A549 treated with CORT108297 at 1 μM for 4 hours (cell line): ENCODE measurements around the gene TRPM6. TPM values are rescaled to one million over a fixed set of nuclear protein-coding genes. Genes with fewer than 3 reads are reported as not detected.

Experiments used
- total RNA-seq: library from RNA; stranded (reverse); fragments of 200-300 nt; extraction: Qiagen RNA extraction; gene quantifications from 5 replicates; pipeline ENCODE4 v1.2.3, GENCODE V29; 2022

Gene TRPM6, protein sequence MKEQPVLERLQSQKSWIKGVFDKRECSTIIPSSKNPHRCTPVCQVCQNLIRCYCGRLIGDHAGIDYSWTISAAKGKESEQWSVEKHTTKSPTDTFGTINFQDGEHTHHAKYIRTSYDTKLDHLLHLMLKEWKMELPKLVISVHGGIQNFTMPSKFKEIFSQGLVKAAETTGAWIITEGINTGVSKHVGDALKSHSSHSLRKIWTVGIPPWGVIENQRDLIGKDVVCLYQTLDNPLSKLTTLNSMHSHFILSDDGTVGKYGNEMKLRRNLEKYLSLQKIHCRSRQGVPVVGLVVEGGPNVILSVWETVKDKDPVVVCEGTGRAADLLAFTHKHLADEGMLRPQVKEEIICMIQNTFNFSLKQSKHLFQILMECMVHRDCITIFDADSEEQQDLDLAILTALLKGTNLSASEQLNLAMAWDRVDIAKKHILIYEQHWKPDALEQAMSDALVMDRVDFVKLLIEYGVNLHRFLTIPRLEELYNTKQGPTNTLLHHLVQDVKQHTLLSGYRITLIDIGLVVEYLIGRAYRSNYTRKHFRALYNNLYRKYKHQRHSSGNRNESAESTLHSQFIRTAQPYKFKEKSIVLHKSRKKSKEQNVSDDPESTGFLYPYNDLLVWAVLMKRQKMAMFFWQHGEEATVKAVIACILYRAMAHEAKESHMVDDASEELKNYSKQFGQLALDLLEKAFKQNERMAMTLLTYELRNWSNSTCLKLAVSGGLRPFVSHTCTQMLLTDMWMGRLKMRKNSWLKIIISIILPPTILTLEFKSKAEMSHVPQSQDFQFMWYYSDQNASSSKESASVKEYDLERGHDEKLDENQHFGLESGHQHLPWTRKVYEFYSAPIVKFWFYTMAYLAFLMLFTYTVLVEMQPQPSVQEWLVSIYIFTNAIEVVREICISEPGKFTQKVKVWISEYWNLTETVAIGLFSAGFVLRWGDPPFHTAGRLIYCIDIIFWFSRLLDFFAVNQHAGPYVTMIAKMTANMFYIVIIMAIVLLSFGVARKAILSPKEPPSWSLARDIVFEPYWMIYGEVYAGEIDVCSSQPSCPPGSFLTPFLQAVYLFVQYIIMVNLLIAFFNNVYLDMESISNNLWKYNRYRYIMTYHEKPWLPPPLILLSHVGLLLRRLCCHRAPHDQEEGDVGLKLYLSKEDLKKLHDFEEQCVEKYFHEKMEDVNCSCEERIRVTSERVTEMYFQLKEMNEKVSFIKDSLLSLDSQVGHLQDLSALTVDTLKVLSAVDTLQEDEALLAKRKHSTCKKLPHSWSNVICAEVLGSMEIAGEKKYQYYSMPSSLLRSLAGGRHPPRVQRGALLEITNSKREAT (N-terminal part only)
- 1.2 to 1.4 TPM (median 1.3 TPM) in 5 replicates for total RNA-seq

DNA sequence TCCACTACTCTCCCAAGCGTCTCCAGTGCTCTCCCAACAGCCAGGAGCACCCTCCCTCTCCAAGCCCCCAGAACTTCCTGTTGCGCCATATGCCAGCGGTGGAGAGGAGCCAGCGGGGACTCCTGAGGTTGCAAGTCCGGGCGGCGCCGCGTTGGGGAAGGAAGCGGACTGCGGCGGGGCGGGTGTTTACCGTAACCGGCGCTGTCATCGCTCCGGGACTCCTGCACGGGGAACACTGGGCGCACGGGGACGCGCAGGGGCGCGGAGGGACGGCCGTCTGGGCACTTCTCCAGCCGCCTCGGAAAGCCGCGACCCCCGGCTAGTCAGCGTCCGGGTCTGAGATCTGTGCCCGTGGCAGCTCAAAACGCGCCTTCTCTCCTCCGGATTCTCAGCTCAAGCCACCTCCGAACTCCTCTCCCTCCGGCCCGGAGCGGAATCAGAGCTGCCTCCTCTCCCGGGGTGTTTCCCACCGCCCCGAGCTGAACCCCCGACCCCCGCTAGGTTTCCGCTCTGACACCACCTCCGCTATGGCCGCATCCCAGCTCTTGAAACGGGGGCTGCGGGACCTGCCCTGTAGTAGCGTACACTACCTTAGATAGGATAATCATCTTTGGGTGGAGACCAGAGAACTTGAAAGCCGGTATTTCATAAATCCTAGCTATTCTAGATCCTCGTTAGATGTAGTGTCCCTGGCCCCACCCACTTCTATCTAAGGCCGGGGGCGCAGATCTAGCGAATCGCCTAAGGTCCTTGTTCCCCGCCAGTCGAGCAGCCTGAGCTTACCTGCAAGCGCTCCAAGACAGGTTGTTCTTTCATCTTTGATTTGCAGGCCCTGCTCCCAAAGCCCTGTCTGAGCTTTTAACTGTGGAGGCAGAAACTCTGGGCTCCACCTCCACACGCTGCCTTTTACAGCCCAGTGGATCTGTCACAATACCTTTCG, at the start of gene TRPM6:
TSS of gene TRPM6 (minus strand) at position 881 of the 940 bp plus-strand sequence. CDS start at position 816, 65 bp downstream.

Other genes with a start within 250 kb of the TRPM6 start
- gene C9orf40, start 65.0 kb upstream of the TRPM6 start, total RNA-seq: 7.4 to 13.0 TPM (median 11.4 TPM) in 5 replicates
- 11.5 to 14.7 TPM (median 13.7 TPM) in 5 replicates for gene CARNMT1, start 140.4 kb upstream of the TRPM6 start, total RNA-seq
- 4.9 to 6.3 TPM (median 5.3 TPM) in 5 replicates for gene NMRK1, start 200.2 kb upstream of the TRPM6 start, total RNA-seq
- 13.7 to 18.8 TPM (median 14.9 TPM) in 5 replicates for gene OSTF1, start 200.6 kb upstream of the TRPM6 start, total RNA-seq